ENCODE measurements around the gene NDUFB10.

Gene NDUFB10

DNA sequence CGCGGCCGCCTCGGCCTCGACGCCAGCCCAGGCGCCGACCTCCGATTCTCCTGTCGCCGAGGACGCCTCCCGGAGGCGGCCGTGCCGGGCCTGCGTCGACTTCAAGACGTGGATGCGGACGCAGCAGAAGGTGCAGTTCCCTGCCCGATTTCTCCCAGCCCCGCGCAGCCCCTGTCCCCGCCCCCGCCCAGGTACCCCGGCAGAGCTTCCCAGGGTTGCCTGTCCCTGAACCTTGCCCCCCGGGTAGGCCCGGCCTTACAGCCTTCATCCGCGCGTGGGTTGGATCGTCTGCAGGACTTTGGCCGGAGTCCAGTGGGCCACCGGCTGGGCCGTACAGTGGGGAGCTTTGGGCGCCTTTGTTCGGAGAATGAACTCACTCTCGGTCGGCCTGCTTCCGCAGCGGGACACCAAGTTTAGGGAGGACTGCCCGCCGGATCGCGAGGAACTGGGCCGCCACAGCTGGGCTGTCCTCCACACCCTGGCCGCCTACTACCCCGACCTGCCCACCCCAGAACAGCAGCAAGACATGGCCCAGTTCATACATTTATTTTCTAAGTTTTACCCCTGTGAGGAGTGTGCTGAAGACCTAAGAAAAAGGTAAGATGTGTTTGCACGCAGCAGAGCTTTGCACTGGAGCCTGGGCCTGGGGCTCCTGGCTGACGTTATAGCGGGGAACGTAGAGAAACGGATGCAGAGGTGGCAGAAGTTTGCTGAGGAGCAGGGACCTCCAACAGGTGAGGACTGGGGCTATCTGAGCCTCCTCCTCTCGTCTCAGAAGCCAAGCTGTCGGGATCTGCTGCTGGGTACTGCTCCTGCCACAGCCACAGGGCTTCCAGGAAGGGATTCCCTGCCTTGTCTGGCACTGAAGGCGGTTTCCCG lies 25.2 kb downstream of the NDUFB10 start:
- DNase-seq (ENCODE audit: low read depth, low spot score) = no peak

DNA sequence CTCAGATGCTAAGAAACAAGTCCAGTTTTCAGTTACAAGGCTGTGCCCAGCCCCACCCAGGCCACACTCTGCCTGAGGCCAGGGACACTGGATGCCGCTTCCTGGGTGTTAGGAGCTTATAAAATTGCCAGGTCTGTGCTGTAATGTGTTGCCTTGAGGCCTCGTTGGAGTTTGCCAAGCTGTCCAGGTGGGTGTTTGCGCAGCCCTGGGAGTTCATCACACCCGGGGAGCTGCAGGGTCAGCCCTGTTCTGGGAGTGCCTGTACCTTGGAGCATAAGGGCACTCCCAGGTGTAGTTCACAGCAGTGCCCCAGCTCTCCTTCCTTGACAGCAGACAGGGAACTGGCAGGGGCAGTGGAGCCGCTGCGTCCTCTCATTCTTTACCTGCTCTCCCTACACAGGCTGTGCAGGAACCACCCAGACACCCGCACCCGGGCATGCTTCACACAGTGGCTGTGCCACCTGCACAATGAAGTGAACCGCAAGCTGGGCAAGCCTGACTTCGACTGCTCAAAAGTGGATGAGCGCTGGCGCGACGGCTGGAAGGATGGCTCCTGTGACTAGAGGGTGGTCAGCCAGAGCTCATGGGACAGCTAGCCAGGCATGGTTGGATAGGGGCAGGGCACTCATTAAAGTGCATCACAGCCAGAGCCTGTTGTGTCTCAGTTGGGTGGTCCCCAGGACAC lies 26.3 kb downstream of the NDUFB10 start:
- no peak for DNase-seq (ENCODE audit: low read depth, low spot score)

DNA sequence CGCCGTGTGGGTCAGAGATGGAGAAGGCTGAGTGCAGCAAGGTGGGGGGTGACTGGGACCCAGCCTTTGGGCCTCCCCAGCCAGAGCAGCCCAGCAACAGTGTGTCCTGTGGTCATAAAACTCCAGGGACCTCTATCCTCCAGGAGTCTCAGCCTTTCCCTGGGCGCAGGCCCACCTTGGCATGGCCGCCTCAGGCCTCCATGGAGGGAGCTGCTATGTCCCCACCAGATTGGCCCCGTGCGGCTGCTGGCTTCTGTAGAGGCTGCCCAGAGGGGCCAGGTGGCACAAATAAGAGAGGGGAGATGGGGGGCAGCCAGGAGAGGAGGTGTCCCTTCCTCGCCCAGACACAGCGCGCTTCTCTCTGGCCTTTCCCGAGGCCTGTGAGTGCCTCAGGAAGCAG lies 27.9 kb downstream of the NDUFB10 start:
- DNase-seq (ENCODE audit: low read depth, low spot score) = no peak

DNA sequence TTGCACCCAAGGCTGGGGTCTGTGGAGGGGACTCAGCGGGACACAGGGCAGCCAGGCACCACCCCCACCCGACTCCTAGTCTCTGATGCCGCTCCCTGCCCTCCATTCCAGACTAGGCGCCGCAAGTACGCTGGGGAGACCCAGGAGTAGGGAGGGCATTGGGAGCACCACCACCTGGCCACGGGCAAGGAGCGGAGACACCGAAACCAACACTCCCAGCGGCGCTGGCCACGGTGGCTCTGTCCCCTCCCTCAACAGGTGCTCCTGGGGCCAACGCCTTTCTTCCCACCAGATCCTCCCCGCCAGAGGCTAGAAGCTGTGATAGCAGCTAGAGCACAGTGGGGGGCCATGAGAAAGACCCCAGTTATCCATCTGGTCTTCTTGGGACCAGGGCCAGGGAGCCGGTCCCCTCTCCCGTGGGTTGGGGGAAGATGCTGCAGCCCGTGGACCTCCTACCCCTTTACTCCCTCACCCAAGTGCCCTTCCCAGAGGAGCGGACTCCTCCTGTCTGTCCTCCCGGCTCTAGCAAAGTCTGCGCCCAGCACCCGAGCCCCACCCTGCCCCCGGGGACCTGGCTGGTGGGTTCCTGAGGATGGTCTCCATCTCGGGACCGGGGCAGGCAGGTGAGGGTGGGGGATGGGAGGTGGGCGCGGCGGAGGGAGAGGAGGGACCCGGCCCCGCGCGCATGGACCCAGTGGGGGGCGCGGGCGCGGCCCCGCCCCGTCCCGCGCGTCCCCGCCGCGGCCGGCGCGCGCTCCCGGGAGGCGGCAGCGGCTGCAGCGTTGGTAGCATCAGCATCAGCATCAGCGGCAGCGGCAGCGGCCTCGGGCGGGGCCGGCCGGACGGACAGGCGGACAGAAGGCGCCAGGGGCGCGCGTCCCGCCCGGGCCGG lies 30.1 kb downstream of the NDUFB10 start, which contains the start of gene SYNGR3:
SYNGR3 (plus strand) TSS at position 762 of the 892 bp plus-strand sequence. CDS start 133 bp downstream, outside the sequence.
- no peak for DNase-seq (ENCODE audit: low read depth, low spot score)

DNA sequence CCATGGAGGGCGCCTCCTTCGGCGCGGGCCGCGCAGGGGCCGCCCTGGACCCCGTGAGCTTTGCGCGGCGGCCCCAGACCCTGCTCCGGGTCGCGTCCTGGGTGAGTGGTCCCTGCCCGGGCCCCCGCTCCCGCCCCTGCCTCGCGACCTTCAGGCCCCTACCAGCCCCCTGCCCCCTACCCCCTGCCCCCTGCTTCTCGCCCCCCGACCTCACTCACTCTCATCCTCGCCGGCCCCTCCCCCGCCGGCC lies 30.7 kb downstream of the NDUFB10 start:
- DNase-seq (ENCODE audit: low read depth, low spot score) = no peak

DNA sequence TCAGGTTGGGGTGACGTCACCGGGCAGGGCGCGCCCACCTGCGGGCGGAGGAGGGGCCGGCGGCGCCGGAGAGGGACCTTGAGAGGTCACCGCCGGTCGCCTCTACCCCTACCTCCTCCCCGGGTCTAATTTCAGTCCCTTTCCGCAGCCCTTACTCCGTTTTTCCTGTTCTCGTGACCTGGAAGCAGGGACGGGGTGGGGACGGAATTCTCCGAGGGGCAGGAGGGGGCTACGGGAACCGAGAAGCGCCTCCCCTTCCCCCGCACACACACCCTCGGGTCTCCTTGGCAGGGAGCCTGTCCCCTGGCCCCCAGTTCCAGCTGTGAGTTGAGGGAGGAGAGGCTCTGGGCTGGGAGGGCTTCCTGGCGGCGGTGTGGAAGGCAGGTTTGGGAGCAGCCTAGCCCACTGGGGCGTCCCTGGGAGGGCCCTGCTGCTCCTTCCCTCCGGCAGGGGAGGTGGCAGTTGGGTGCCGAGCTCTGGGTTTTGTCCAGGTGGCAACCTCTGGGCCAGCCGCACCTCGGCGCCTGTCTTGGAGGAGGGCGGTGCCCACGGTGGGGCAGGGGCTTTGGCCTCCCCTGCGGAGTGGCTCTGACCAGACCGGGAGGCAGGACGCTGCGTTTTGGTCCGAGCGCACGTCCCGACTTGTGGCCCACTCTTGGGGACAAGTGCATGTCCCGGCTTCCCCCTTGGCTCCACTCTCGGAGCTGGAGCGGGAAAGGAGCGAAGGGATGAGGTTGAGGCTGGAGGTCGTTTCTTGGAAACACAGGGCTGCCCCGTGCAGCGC lies 31.2 kb downstream of the NDUFB10 start:
- no peak for DNase-seq (ENCODE audit: low read depth, low spot score)

DNA sequence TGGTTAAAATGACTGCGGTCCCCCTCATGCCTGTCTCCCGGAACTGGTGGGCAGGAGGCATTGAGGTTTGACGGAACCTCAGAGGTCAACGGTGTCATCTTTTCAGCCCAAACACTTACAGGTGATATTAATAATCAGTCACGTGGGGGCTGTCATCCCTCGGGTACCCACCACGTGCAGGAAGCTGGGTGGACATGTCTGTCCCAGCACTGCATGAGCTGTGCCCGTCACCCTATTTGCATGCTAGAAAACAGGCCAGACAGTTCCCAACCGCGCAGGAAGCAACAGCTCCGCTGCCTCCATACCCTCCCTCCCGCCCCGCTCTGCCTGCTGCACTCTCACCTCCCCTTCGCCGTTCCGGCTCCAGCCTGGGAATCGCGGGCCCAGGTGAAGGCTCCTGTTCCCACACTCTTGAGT lies 31.8 kb downstream of the NDUFB10 start:
- no peak for DNase-seq (ENCODE audit: low read depth, low spot score)

DNA sequence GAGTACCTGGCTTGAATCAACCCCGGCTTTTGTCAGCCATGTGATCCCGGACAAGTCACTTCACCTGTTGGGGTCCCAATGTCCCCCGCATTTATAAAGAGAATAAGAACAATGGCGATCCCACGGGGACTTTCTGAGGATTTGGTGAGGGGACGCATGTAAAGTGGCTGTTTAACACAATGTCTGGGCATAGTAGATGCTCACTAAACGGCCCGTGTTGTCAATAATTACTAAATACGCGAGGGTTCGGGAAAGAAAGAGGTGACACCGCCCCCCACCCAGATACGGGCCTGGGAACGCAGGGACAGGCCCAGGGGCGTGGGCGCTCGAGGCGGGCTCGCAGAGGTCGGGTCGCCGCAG lies 32.2 kb downstream of the NDUFB10 start:
- no peak for DNase-seq (ENCODE audit: low read depth, low spot score)

DNA sequence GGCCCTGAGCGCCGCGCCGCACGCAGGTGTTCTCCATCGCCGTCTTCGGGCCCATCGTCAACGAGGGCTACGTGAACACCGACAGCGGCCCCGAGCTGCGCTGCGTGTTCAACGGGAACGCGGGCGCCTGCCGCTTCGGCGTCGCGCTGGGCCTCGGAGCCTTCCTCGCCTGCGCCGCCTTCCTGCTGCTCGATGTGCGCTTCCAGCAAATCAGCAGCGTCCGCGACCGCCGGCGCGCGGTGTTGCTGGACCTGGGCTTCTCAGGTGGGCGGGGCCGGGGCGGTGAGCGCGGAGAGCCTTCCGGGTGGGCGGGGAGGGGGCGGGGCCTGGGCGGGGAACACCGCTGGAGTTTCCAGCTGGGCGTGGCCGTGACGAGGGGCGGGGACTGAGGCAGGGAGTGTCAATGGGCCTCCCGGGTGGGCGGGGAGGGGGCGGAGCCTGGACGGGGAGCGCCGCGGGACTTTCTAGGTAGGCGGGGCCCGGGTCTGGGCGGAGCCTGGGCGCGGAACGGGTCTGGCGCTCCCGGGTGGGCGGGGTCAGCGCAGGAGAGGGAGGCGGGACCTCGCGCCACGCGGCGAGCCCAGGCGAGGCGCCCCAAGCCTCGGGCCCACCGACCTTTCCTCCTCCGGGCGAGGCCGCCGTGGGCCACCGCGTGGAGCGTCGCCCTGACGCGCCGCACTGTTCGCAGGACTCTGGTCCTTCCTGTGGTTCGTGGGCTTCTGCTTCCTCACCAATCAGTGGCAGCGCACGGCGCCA lies 32.8 kb downstream of the NDUFB10 start:
- DNase-seq (ENCODE audit: low read depth, low spot score) = peak; percentile 32

DNA sequence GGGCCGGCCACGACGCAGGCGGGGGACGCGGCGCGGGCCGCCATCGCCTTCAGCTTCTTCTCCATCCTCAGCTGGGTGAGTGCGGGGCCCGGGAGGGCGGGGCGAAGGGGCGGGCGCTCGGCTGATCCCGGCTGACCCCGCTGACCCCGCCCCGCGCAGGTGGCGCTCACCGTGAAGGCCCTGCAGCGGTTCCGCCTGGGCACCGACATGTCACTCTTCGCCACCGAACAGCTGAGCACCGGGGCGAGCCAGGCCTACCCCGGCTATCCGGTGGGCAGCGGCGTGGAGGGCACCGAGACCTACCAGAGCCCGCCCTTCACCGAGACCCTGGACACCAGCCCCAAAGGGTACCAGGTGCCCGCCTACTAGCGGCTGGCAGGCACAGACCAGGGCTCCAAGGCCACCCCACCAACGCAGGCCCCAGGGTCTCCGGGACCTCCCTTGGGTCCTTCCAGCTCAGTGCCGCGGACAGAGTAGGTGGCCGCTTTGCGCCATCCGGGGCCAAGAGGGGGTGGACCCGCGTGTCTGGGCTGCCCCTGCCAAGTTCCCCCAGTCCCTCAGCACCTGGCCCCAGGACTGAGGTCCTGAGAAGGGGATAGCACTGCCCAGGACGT lies 33.5 kb downstream of the NDUFB10 start:
- DNase-seq (ENCODE audit: low read depth, low spot score) = no peak

DNA sequence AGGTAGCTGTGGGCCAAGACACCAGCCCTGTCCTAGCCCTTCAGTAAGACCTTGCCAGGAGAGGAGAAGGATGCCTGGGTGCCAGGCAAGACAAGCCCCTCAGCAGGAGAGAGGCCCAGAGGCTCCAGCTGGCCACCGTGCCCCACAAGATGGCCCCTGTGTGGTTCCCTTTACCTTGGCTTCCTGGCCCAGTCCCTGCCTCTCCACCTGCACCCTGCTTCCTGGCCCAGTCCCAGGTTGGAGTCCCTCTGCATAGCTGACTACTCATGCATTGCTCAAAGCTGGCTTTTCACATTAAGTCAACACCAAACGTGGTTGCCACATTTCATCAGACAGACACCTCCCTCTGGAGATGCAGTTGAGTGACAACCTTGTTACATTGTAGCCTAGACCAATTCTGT lies 34.4 kb downstream of the NDUFB10 start:
- no peak for DNase-seq (ENCODE audit: low read depth, low spot score)

DNA sequence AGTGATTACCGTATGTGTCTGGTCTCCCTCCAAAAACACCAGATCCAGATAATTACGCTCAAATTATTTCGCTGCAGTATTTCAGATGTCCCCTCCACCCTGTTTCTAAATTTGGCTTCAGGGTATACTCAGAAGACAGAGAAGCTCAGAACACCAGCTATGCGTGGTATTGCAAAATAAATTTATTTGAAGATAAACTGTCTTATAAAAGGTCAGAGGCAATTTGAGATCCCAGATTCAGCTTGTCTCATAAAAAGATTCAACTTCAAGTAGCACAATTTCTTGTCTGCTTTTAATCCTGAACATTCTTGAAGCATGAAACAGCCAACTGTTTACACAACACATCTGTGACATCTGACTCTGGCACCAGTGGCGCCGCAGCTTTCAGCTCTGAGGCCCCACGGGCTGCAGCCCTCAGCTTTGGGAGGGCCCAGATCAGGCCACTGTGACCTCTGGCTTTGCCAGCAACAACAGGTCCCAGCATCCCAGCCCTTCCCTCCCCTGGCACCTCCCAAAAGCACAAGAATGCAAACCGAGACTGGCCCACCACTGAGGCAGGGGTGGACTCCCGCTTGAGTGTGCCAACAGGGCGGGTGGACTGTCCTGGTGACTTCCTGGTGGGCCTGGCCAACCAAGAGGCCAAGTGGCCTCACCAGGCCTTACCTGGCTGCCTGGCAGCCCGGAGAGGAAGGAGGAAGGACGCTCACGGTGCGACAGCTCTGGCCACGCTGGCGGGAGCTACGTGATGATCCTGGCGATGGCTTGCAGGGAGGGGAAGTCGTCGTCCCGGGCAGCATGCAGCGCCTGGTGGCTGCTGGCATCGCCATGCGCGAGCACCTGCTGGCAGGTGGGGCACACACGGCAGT lies 38.4 kb downstream of the NDUFB10 start:
- no peak for DNase-seq (ENCODE audit: low read depth, low spot score)

DNA sequence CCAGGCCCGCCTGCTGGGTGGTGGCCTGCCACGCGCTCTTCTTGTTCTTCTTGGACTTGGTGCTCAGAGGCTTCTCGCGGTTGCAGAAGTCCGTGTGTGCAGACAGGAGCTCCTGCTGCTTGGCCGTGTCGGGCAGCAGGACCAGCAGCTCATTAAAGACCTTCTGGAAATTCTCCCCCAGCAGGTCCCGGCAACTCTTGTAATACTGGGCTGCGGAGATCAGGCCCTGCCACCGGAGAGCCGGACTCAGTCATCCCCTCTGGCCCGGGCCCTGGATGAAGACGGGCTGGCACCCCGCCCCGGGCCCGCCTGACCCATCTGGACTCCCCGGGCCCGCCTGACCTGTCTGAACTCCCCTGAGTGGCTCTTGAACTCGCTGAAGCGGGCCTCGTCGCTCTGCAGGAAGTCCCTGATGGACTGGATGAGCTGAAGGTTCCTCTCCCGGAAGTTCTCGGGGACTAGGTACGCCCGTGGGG lies 39.1 kb downstream of the NDUFB10 start:
- DNase-seq (ENCODE audit: low read depth, low spot score) = no peak

DNA sequence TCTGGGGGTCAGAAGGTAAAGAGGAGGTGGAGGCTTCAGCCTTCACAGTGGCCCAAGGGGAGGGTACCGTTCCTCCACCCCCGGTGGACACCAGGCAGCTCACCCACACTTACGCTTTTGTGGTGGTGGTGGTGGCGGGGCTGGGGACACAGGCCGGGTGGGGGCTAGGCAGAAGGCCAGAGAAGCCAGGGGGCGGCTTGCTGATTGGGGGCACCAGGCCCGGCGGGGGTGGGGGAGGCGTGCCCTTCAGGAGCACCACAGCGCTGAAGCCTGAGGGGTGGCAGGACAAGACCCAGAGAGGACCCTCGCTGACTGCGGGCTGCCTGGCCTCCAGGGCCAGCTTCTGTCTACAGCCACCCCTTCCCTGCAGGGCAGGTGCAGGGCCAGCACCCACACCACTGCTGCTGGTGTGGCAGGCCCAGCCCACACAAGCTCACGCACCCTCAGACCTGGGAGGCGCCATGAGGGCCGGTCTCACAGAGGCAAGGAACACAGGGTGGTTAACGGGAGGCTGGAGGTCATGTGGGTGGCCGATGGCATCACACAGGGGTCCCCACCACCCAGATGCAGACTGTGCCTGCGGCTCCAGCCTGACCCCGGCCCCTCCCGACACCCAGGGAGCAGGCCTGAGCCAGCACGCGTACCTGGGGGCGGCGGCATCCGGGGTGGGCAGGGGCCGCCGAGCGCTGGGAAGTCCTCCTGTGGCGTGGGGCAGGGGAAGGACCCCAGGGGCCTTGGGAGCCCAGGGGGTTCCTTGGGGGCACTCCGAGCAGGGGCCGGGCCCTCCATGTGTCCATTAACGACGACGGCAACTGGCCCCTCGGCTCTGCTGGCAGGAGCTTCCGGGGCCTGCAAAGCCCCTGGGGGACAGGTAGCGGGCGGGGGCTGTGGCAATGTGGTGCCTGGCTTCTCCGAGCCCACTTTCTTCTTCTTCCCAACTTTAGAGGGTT lies 39.8 kb downstream of the NDUFB10 start:
- no peak for DNase-seq (ENCODE audit: low read depth, low spot score)

DNA sequence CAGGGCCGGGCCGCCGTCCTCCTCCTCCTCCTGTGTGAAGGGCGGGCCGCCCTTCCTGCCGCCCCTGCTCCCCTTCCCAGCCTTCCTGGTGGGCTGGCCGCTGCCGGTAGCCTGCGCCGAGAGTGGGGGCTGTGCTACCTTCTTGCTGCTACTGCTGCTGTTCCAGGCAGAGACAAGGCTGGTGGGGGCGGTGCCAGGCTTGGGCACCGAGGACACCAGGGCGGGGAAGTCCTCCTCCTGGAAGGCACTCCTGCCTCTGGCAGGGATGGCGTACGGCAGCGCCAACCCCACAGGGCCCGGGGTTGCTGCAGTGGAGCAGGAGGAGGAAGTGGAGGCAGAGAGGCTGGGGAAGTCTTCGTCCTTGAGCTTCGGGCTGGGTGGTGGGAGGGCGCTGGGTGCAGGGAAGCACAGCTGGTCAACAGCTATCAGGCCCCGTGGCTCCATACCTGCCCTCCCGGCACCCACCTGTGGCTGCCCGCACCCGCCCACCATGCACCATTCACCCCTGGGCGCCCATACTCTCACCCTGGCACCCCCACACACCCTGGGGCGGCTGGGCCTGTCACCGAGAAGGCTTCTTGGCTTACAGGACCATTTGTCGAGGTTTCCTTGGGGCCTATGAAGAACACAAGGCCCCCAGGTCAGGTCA lies 40.7 kb downstream of the NDUFB10 start:
- no peak for DNase-seq (ENCODE audit: low read depth, low spot score)

DNA sequence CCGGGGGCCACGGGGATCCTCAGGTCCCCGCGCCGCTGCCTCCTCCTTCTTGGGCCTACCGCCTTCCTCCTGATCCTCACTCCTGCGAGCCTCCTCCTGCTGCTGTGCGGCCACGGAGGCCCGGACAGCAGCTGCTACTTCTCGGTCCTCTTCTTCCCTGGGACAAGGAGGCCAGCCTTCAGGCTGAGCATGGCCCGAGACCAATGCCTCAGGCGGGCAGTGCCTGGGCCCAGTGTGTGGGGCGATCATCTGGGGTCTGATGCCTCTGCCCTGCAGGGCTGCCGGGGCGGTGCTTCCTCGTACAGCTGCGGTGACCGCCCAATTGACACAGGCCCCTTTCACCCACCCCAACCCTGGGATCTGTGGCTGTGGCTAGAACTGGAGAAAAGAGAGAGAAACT lies 41.7 kb downstream of the NDUFB10 start:
- no peak for DNase-seq (ENCODE audit: low read depth, low spot score)

Measured in brain pericyte (primary cell).